AG04450 (cell line): ENCODE measurements around the gene LTBP4. TPM values are rescaled to one million over a fixed set of nuclear protein-coding genes. Genes with fewer than 3 reads are reported as not detected.

Experiments used
- CTCF ChIA-PET: fragments of 300-600, 350-600 bp; formaldehyde crosslinking; extraction: SDS; loops from one replicate; lab custom pipeline; 2022; ENCODE audit warnings: antibody characterized with exemption, inconsistent platforms; lab: Charles Lee
- POLR2A ChIA-PET: fragments of 350-600 bp; formaldehyde crosslinking; extraction: SDS; loops from one replicate; lab custom pipeline; 2021; ENCODE audit warnings: antibody characterized with exemption, inconsistent platforms; lab: Yijun Ruan, JAX
- DNase-seq: peaks from one replicate; pipeline ENCODE4 v3.0.0-alpha.2; 2011; ENCODE audit warnings: low read depth, low spot score
- H3K27ac ChIP-seq: one replicate; pipeline ENCODE4 v1.5.1; 2012; ENCODE audit warnings: low read depth, low read length, control low read depth
- H3K27me3 ChIP-seq: one replicate; pipeline ENCODE4 v1.6.0; 2012; ENCODE audit warnings: low read length; ENCODE audit not compliant: control insufficient read depth, insufficient read depth
- H3K4me3 ChIP-seq: 2 replicates; pipeline ENCODE4 v1.5.1; 2011; ENCODE audit warnings: mild to moderate bottlenecking, low read depth, low read length, control low read depth
- H3K9me3 ChIP-seq: 2 replicates; pipeline ENCODE4 v1.5.1; 2012; ENCODE audit warnings: low read length; ENCODE audit not compliant: control insufficient read depth, insufficient read depth
- CTCF ChIP-seq: IDR thresholded peaks from 2 replicates; pipeline ENCODE4 v1.5.1; 2011; ENCODE audit warnings: low read depth, low read length, control low read depth, inconsistent platforms
- polyA plus RNA-seq: library from polyadenylated mRNA; depleted of rRNA; stranded (reverse); fragments of >200 nt; gene quantifications from 2 replicates; pipeline ENCODE4 v1.2.3, GENCODE V29; 2011

LTBP4 gene
- polyA plus RNA-seq, 1 experiment = 41.3 TPM

- no peak overlapping the region for H3K4me3 ChIP-seq
- no peak for DNase-seq
- POLR2A ChIA-PET = no interaction called here
These were observed 6.4 kb downstream of the LTBP4 start for GRCh38 chr19:40607311-40608239.

GRCh38 chr19:40608240-40608621, 7.1 kb downstream of the LTBP4 start:
- no peaks in the 10 kb centered on the region for H3K27me3 ChIP-seq
- H3K9me3 ChIP-seq = peaks cover 8% of the 10 kb centered on the region; the same call in 1 of the 2 replicates
- H3K27ac ChIP-seq = no peak overlapping the region
- TF ChIP-seq CTCF = no peak
- ChIA-PET POLR2A (no interaction called here), CTCF (interaction anchor here (1.0 kb wide), 1 partner anchor 26 kb away, joined by 5 read pairs; no protein-coding TSS in a partner anchor)
- no peak for DNase-seq
- no peak overlapping the region for H3K4me3 ChIP-seq

More at GRCh38 chr19:40607311-40608239, 6.4 kb downstream of the LTBP4 start:
- CTCF ChIA-PET = interaction anchor here (1.0 kb wide), 1 partner anchor 27 kb away, joined by 5 read pairs; no protein-coding TSS in a partner anchor
- Histone ChIP-seq H3K27me3 (no peaks in the 10 kb centered on the region), H3K27ac (no peak overlapping the region), H3K9me3 (peaks cover 4% of the 10 kb centered on the region; the same call in 1 of the 2 replicates)
- TF ChIP-seq CTCF = no peak

GRCh38 chr19:40608957-40609356, 7.8 kb downstream of the LTBP4 start:
- Histone ChIP-seq H3K4me3 (no peak overlapping the region), H3K9me3 (peaks cover 13% of the 10 kb centered on the region; the same call in 1 of the 2 replicates), H3K27ac (no peak overlapping the region), H3K27me3 (no peaks in the 10 kb centered on the region)
- CTCF ChIA-PET = no interaction called here
- no peak for TF ChIP-seq CTCF
- POLR2A ChIA-PET = no interaction called here
- DNase-seq = no peak

- no peak overlapping the region for H3K27ac ChIP-seq
- no peak for DNase-seq
- POLR2A ChIA-PET = no interaction called here
These were observed 8.6 kb downstream of the LTBP4 start for GRCh38 chr19:40609561-40610395.

More at GRCh38 chr19:40609561-40610395, 8.6 kb downstream of the LTBP4 start:
- CTCF ChIA-PET = interaction anchor here (0.6 kb wide), 1 partner anchor 25 kb away, joined by 5 read pairs; no protein-coding TSS in a partner anchor
- H3K27me3 ChIP-seq = no peaks in the 10 kb centered on the region
- no peak for TF ChIP-seq CTCF
- H3K4me3 ChIP-seq = no peak overlapping the region
- H3K9me3 ChIP-seq = peaks cover 13% of the 10 kb centered on the region; the same call in 1 of the 2 replicates
